Medulla oblongata (tissue), 1 donor: Measurements from ENCODE around the gene JMJD7.

Experiments used
- DNase-seq: peaks from one replicate; pipeline ENCODE4 v3.0.0-alpha.2; 2015; ENCODE audit errors: extremely low spot score

JMJD7 gene

GRCh38 chr15:41799488-41799805, 28.4 kb upstream of the JMJD7 start:
- no peak for DNase-seq

GRCh38 chr15:41801185-41801584, 26.7 kb upstream of the JMJD7 start:
- no peak for DNase-seq

GRCh38 chr15:41801850-41802455, 25.9 kb upstream of the JMJD7 start:
- DNase-seq, result no peak

- DNase-seq, result no peak
Observed at GRCh38 chr15:41804361-41804760, 23.5 kb upstream of the JMJD7 start.

GRCh38 chr15:41804916-41805666, 22.8 kb upstream of the JMJD7 start:
- DNase-seq, result no peak

- DNase-seq, result no peak
Observed at GRCh38 chr15:41805711-41806110, 22.2 kb upstream of the JMJD7 start.

- DNase-seq, result no peak
Observed at GRCh38 chr15:41806291-41807181, 21.4 kb upstream of the JMJD7 start.

- no peak for DNase-seq
Observed at GRCh38 chr15:41809121-41809520, 18.8 kb upstream of the JMJD7 start.

- DNase-seq, result peak; percentile 64
Observed at GRCh38 chr15:41809526-41810220, 18.2 kb upstream of the JMJD7 start.

- no peak for DNase-seq
Observed at GRCh38 chr15:41810651-41811431, 17.1 kb upstream of the JMJD7 start.

GRCh38 chr15:41811432-41812195, 16.3 kb upstream of the JMJD7 start:
- DNase-seq, result peak; percentile 91

- DNase-seq, result no peak
Observed at GRCh38 chr15:41812820-41813375, 15.0 kb upstream of the JMJD7 start.

GRCh38 chr15:41813426-41813825, 14.5 kb upstream of the JMJD7 start:
- no peak for DNase-seq

- no peak for DNase-seq
Observed at GRCh38 chr15:41814534-41814933, 13.4 kb upstream of the JMJD7 start.

- DNase-seq, result no peak
Observed at GRCh38 chr15:41816788-41817187, 11.1 kb upstream of the JMJD7 start.

GRCh38 chr15:41817327-41817726, 10.6 kb upstream of the JMJD7 start:
- no peak for DNase-seq

- no peak for DNase-seq
Observed at GRCh38 chr15:41817781-41818180, 10.1 kb upstream of the JMJD7 start.

- no peak for DNase-seq
Observed at GRCh38 chr15:41819455-41820050, 8.3 kb upstream of the JMJD7 start.

GRCh38 chr15:41820791-41821423, 7.0 kb upstream of the JMJD7 start:
- DNase-seq, result no peak
